ENCODE measurements around the gene NOVA2. TPM values are rescaled to one million over a fixed set of nuclear protein-coding genes. Genes with fewer than 3 reads are reported as not detected.

The NOVA2 gene
- polyA plus RNA-seq, 1 experiment: 0.02 TPM

- Histone ChIP-seq H3K9me3 (ENCODE audit: control insufficient read depth, insufficient read depth, low read length) (no peaks in the 10 kb centered on the region), H3K4me3 (ENCODE audit: low read depth, low read length) (no peak overlapping the region), H3K27ac (ENCODE audit: low read depth, low read length) (no peak overlapping the region), H3K27me3 (ENCODE audit: control insufficient read depth, insufficient read depth, low read length) (peaks cover 15% of the 10 kb centered on the region)
- no peak for TF ChIP-seq CTCF (IDR thresholded peaks at IDR 0.05; ENCODE audit: low read depth, low read length)
- ChIA-PET CTCF (no interaction called here), POLR2A (no interaction called here)
- no peak for DNase-seq (ENCODE audit: low read depth, low spot score)
Measured at GRCh38 chr19:45919678-45920077, 54.0 kb downstream of the NOVA2 start.

GRCh38 chr19:45918721-45919120 is 54.9 kb downstream of the NOVA2 start:
- Histone ChIP-seq H3K27ac (ENCODE audit: low read depth, low read length) (no peak overlapping the region), H3K4me3 (ENCODE audit: low read depth, low read length) (no peak overlapping the region), H3K9me3 (ENCODE audit: control insufficient read depth, insufficient read depth, low read length) (no peaks in the 10 kb centered on the region), H3K27me3 (ENCODE audit: control insufficient read depth, insufficient read depth, low read length) (peaks cover 19% of the 10 kb centered on the region)
- no peak for TF ChIP-seq CTCF (IDR thresholded peaks at IDR 0.05; ENCODE audit: low read depth, low read length)
- POLR2A ChIA-PET: no interaction called here
- CTCF ChIA-PET: no interaction called here
- DNase-seq (ENCODE audit: low read depth, low spot score): no peak

- ChIA-PET CTCF (interaction anchor here (0.7 kb wide), 1 partner anchor 363 kb away, joined by 4 read pairs; no protein-coding TSS in a partner anchor), POLR2A (no interaction called here)
- TF ChIP-seq CTCF (IDR thresholded peaks at IDR 0.05; ENCODE audit: low read depth, low read length): no peak
- peaks cover 19% of the 10 kb centered on the region for H3K27me3 ChIP-seq (ENCODE audit: control insufficient read depth, insufficient read depth, low read length)
- H3K9me3 ChIP-seq (ENCODE audit: control insufficient read depth, insufficient read depth, low read length): no peaks in the 10 kb centered on the region
- no peak overlapping the region for H3K4me3 ChIP-seq (ENCODE audit: low read depth, low read length)
- DNase-seq (ENCODE audit: low read depth, low spot score): no peak
- no peak overlapping the region for H3K27ac ChIP-seq (ENCODE audit: low read depth, low read length)
Measured at GRCh38 chr19:45917421-45918091, 56.1 kb downstream of the NOVA2 start.

GRCh38 chr19:45913874-45914830 is 59.5 kb downstream of the NOVA2 start, which contains the start of gene NANOS2:
Gene NANOS2, minus strand, starts transcription at chr19:45914778. Its CDS starts 85 bp downstream, at chr19:45914693.
- CTCF ChIA-PET: no interaction called here
- POLR2A ChIA-PET: no interaction called here

More at GRCh38 chr19:45913874-45914830, 59.5 kb downstream of the NOVA2 start, which contains the start of gene NANOS2:
- Histone ChIP-seq H3K9me3 (ENCODE audit: control insufficient read depth, insufficient read depth, low read length) (no peaks in the 10 kb centered on the region), H3K27me3 (ENCODE audit: control insufficient read depth, insufficient read depth, low read length) (peaks cover 7% of the 10 kb centered on the region), H3K4me3 (ENCODE audit: low read depth, low read length) (no peak within 1 kb of the TSS), H3K27ac (ENCODE audit: low read depth, low read length) (no peak within 1 kb of the TSS)
- no peak for DNase-seq (ENCODE audit: low read depth, low spot score)
- no peak for TF ChIP-seq CTCF (IDR thresholded peaks at IDR 0.05; ENCODE audit: low read depth, low read length)
